ENCODE results near the gene G6PC3. TPM values are rescaled to one million over a fixed set of nuclear protein-coding genes. Genes with fewer than 3 reads are reported as not detected.

Gene G6PC3
- total and polyA plus RNA-seq, 2 donors (not counting 3 experiments of a cell fraction or from before 2014, with no cell fraction given), result 78.4 to 194 TPM

- H3K36me3 ChIP-seq (ENCODE audit: control insufficient read depth in 2 of 2, extremely low read depth in 1 of 2, insufficient read depth in 2 of 2, low read length in 2 of 2), result peaks cover 0 to 7% of the 10 kb centered on the region in 2 experiments
- ChIA-PET CTCF (interaction anchor here (0.5 to 2.8 kb wide), 8 partner anchors 10 to 203 kb away, joined by 3 to 9 read pairs (median 3); partner anchors contain the start of genes G6PC3 and HDAC5), POLR2A (interaction anchor here (0.7 kb wide), 1 partner anchor 9 kb away, joined by 8 read pairs; no protein-coding TSS in a partner anchor)
- H3K27ac ChIP-seq (ENCODE audit: insufficient read depth, low read depth, low read length), result no peak overlapping the region
- no peak for DNase-seq (ENCODE audit: low read depth, low spot score)
- no peak for FAIRE-seq
- no peaks in the 10 kb centered on the region for H3K79me2 ChIP-seq (ENCODE audit: control insufficient read depth, insufficient read depth, low read length)
- BruUV-seq (replicated peaks), result no TSS peak
- dilution Hi-C loops (cut with MboI; ENCODE audit: extremely low pct_ligation_motif_present, low sequenced_read_pairs), result no loop called here
- H3K27me3 ChIP-seq (ENCODE audit: control insufficient read depth in 2 of 2, insufficient read depth in 2 of 2, low read length in 2 of 2), result no peaks in the 10 kb centered on the region
- intact Hi-C loops (cut with micrococcal nuclease), result loop anchor here (10.0 kb wide), 1 partner anchor 108 kb away; the partner anchor contains the start of gene NAGS
- TF ChIP-seq EZH2 (IDR thresholded peaks at IDR 0.05; ENCODE audit: borderline replicate concordance, low read depth, low read length, severe bottlenecking) (no peak), MYC (IDR thresholded peaks at IDR 0.05; ENCODE audit: low read depth, low read length) (no peak)
- no peaks in the 10 kb centered on the region for H4K20me1 ChIP-seq (replicated peaks; ENCODE audit: control insufficient read depth, extremely low read depth, insufficient read depth, low read length)
- H3K4me1 ChIP-seq (ENCODE audit: control insufficient read depth, extremely low read depth, insufficient read depth, low read length), result peaks cover 14% of the 10 kb centered on the region
- no peak overlapping the region for H2AFZ ChIP-seq (ENCODE audit: low read depth, low read length)
- no peak overlapping the region for H3K4me2 ChIP-seq (ENCODE audit: insufficient read depth, low read length)
- H3K9me1 ChIP-seq (replicated peaks; ENCODE audit: control insufficient read depth, extremely low read depth, insufficient read depth, low read length), result no peaks in the 10 kb centered on the region
- no peak overlapping the region for H3K4me3 ChIP-seq (replicated peaks in 1 of 3; ENCODE audit: insufficient read depth in 1 of 3, low read depth in 1 of 3, low read length in 3 of 3)
- no peak overlapping the region for H3K9ac ChIP-seq (replicated peaks; ENCODE audit: extremely low read depth, insufficient read depth, low read length)
- H3K9me3 ChIP-seq (replicated peaks; ENCODE audit: control insufficient read depth, insufficient read depth, low read length), result no peaks in the 10 kb centered on the region
These were observed 42.0 kb downstream of the G6PC3 start for GRCh38 chr17:44112284-44113280.

- POLR2A ChIA-PET, result no interaction called here
- Histone ChIP-seq H3K27me3 (ENCODE audit: control insufficient read depth in 2 of 2, insufficient read depth in 2 of 2, low read length in 2 of 2) (no peaks in the 10 kb centered on the region), H3K9me1 (replicated peaks; ENCODE audit: control insufficient read depth, extremely low read depth, insufficient read depth, low read length) (no peaks in the 10 kb centered on the region), H3K79me2 (ENCODE audit: control insufficient read depth, insufficient read depth, low read length) (no peaks in the 10 kb centered on the region), H3K4me3 (replicated peaks in 1 of 3; ENCODE audit: insufficient read depth in 1 of 3, low read depth in 1 of 3, low read length in 3 of 3) (no peak overlapping the region), H3K4me2 (ENCODE audit: insufficient read depth, low read length) (no peak overlapping the region), H3K9ac (replicated peaks; ENCODE audit: extremely low read depth, insufficient read depth, low read length) (no peak overlapping the region), H3K4me1 (ENCODE audit: control insufficient read depth, extremely low read depth, insufficient read depth, low read length) (peaks cover 14% of the 10 kb centered on the region), H3K9me3 (replicated peaks; ENCODE audit: control insufficient read depth, insufficient read depth, low read length) (no peaks in the 10 kb centered on the region), H2AFZ (ENCODE audit: low read depth, low read length) (no peak overlapping the region), H3K27ac (ENCODE audit: insufficient read depth, low read depth, low read length) (no peak overlapping the region), H4K20me1 (replicated peaks; ENCODE audit: control insufficient read depth, extremely low read depth, insufficient read depth, low read length) (no peaks in the 10 kb centered on the region), H3K36me3 (ENCODE audit: control insufficient read depth in 2 of 2, extremely low read depth in 1 of 2, insufficient read depth in 2 of 2, low read length in 2 of 2) (peaks cover 0 to 7% of the 10 kb centered on the region in 2 experiments)
- dilution Hi-C loops (cut with MboI; ENCODE audit: extremely low pct_ligation_motif_present, low sequenced_read_pairs), result no loop called here
- TF ChIP-seq POLR2A (IDR thresholded peaks at IDR 0.05; ENCODE audit: low read depth, low read length) (no peak), MYC (IDR thresholded peaks at IDR 0.05; ENCODE audit: low read depth, low read length) (no peak), MAX (IDR thresholded peaks at IDR 0.05; ENCODE audit: insufficient read depth, insufficient read length) (no peak), POLR2AphosphoS5 (IDR thresholded peaks at IDR 0.05; ENCODE audit: insufficient read depth, low read depth, low read length) (no peak), FOS (IDR thresholded peaks at IDR 0.05; ENCODE audit: borderline replicate concordance, insufficient read depth, low read length) (no peak), GATA2 (IDR thresholded peaks at IDR 0.05; ENCODE audit: insufficient read depth, insufficient read length, low read depth, low read length) (no peak), EZH2 (IDR thresholded peaks at IDR 0.05; ENCODE audit: borderline replicate concordance, low read depth, low read length, severe bottlenecking) (no peak), JUN (IDR thresholded peaks at IDR 0.05; ENCODE audit: borderline replicate concordance, insufficient read depth, insufficient read length, low read depth) (no peak)
- TF ChIP-seq, protein P1, sequence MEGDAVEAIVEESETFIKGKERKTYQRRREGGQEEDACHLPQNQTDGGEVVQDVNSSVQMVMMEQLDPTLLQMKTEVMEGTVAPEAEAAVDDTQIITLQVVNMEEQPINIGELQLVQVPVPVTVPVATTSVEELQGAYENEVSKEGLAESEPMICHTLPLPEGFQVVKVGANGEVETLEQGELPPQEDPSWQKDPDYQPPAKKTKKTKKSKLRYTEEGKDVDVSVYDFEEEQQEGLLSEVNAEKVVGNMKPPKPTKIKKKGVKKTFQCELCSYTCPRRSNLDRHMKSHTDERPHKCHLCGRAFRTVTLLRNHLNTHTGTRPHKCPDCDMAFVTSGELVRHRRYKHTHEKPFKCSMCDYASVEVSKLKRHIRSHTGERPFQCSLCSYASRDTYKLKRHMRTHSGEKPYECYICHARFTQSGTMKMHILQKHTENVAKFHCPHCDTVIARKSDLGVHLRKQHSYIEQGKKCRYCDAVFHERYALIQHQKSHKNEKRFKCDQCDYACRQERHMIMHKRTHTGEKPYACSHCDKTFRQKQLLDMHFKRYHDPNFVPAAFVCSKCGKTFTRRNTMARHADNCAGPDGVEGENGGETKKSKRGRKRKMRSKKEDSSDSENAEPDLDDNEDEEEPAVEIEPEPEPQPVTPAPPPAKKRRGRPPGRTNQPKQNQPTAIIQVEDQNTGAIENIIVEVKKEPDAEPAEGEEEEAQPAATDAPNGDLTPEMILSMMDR (IDR thresholded peaks at IDR 0.05; ENCODE audit: extremely low read depth in 1 of 2, insufficient read depth in 1 of 2, low read depth in 1 of 2, low read length in 2 of 2), result no peak
- intact Hi-C loops (cut with micrococcal nuclease), result loop anchor here (10.0 kb wide), 1 partner anchor 109 kb away; the partner anchor contains the start of gene NAGS
- BruUV-seq (replicated peaks), result no TSS peak
- CTCF ChIA-PET, result interaction anchor here (1.5 kb wide), 1 partner anchor 10 kb away, joined by 4 read pairs; the partner anchor contains the start of gene HDAC5
- DNase-seq (ENCODE audit: low read depth, low spot score) (no peak), FAIRE-seq (no peak)
These were observed 42.8 kb downstream of the G6PC3 start for GRCh38 chr17:44113382-44113781.

All from endothelial cell of umbilical vein (primary cell).